ENCODE measurements around the gene ZNF697.
A peak's percentile ranks its signal among the peaks of the same experiment; 100 is the strongest.

The ZNF697 gene

DNA sequence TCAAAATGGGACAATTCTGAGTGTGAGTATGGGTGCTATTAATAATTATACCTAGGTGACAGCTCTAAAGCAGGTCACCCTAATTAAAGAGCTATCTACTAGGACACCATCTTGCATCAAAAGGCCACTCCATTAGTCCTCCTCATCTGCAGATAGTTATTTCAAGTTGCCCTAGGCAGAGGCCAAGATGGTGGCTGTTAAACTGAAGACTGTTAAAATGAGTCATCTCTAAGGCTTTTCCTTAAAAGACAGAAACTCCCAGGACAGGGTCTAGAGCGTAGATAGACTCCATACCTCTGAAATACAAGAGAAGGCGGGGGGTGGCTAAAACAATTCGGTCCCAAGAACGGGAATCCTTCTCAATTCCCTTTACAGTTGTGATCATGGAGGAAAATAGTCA is 4.5 kb upstream of the ZNF697 start:
- H3K9me3 ChIP-seq (ENCODE audit: severe bottlenecking) = no peaks in the 10 kb centered on the region
- ATAC-seq (ENCODE audit: low read depth) = no peak
- no peaks in the 10 kb centered on the region for H3K27me3 ChIP-seq (ENCODE audit: insufficient read depth, poor library complexity, severe bottlenecking)
- H3K36me3 ChIP-seq (ENCODE audit: low read depth) = no peaks in the 10 kb centered on the region
- peaks cover 8% of the 10 kb centered on the region for H3K4me1 ChIP-seq (ENCODE audit: insufficient read depth, poor library complexity, severe bottlenecking)
- TF ChIP-seq, protein P1, sequence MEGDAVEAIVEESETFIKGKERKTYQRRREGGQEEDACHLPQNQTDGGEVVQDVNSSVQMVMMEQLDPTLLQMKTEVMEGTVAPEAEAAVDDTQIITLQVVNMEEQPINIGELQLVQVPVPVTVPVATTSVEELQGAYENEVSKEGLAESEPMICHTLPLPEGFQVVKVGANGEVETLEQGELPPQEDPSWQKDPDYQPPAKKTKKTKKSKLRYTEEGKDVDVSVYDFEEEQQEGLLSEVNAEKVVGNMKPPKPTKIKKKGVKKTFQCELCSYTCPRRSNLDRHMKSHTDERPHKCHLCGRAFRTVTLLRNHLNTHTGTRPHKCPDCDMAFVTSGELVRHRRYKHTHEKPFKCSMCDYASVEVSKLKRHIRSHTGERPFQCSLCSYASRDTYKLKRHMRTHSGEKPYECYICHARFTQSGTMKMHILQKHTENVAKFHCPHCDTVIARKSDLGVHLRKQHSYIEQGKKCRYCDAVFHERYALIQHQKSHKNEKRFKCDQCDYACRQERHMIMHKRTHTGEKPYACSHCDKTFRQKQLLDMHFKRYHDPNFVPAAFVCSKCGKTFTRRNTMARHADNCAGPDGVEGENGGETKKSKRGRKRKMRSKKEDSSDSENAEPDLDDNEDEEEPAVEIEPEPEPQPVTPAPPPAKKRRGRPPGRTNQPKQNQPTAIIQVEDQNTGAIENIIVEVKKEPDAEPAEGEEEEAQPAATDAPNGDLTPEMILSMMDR (IDR thresholded peaks at IDR 0.05; ENCODE audit: poor library complexity, severe bottlenecking) = no peak
- no peak overlapping the region for H3K4me3 ChIP-seq (ENCODE audit: severe bottlenecking)
- H3K27ac ChIP-seq (ENCODE audit: poor library complexity, severe bottlenecking) = no peak overlapping the region
- DNase-seq (ENCODE audit: low spot score) = no peak

GRCh38 chr1:119651641-119652040 is 3.6 kb upstream of the ZNF697 start:
- TF ChIP-seq, protein P1 (IDR thresholded peaks at IDR 0.05; ENCODE audit: poor library complexity, severe bottlenecking) = no peak
- no peak overlapping the region for H3K4me3 ChIP-seq (ENCODE audit: severe bottlenecking)
- ATAC-seq (ENCODE audit: low read depth) (no peak), DNase-seq (ENCODE audit: low spot score) (no peak)
- H3K27me3 ChIP-seq (ENCODE audit: insufficient read depth, poor library complexity, severe bottlenecking) = no peaks in the 10 kb centered on the region
- no peaks in the 10 kb centered on the region for H3K36me3 ChIP-seq (ENCODE audit: low read depth)
- no peak overlapping the region for H3K27ac ChIP-seq (ENCODE audit: poor library complexity, severe bottlenecking)
- H3K9me3 ChIP-seq (ENCODE audit: severe bottlenecking) = no peaks in the 10 kb centered on the region
- peaks cover 10% of the 10 kb centered on the region for H3K4me1 ChIP-seq (ENCODE audit: insufficient read depth, poor library complexity, severe bottlenecking)

DNA sequence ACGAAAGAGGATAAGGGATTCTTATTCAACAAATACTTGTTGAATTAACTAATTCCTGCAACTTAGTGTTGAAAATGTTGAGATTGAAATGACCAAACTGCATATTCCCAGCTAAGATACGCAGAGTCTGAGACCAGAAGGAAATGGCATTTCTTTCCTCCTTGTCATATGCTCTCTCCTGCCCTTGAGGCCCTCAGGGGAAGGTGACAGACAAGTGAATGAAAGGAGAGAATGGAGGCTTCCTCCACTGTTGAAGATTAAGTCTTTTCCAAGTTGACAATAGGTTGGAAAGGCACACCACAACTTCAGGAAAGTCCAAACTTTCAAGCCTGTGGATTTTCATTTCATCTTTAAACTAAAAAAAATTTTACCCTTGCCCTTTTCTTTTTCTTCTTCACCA is 3.1 kb upstream of the ZNF697 start:
- Histone ChIP-seq H3K4me1 (ENCODE audit: insufficient read depth, poor library complexity, severe bottlenecking) (peaks cover 15% of the 10 kb centered on the region), H3K4me3 (ENCODE audit: severe bottlenecking) (no peak overlapping the region), H3K27me3 (ENCODE audit: insufficient read depth, poor library complexity, severe bottlenecking) (no peaks in the 10 kb centered on the region), H3K27ac (ENCODE audit: poor library complexity, severe bottlenecking) (no peak overlapping the region), H3K36me3 (ENCODE audit: low read depth) (no peaks in the 10 kb centered on the region), H3K9me3 (ENCODE audit: severe bottlenecking) (no peaks in the 10 kb centered on the region)
- DNase-seq (ENCODE audit: low spot score) (no peak), ATAC-seq (ENCODE audit: low read depth) (no peak)
- TF ChIP-seq, protein P1 (IDR thresholded peaks at IDR 0.05; ENCODE audit: poor library complexity, severe bottlenecking) = no peak

- Histone ChIP-seq H3K27ac (ENCODE audit: poor library complexity, severe bottlenecking) (peak overlapping the region; percentile 72), H3K4me1 (ENCODE audit: insufficient read depth, poor library complexity, severe bottlenecking) (peaks cover 28% of the 10 kb centered on the region), H3K4me3 (ENCODE audit: severe bottlenecking) (peak overlapping the region; percentile 79), H3K9me3 (ENCODE audit: severe bottlenecking) (no peaks in the 10 kb centered on the region), H3K27me3 (ENCODE audit: insufficient read depth, poor library complexity, severe bottlenecking) (no peaks in the 10 kb centered on the region), H3K36me3 (ENCODE audit: low read depth) (no peaks in the 10 kb centered on the region)
- no peak for DNase-seq (ENCODE audit: low spot score)
- ATAC-seq (ENCODE audit: low read depth) = no peak
- TF ChIP-seq, protein P1 (IDR thresholded peaks at IDR 0.05; ENCODE audit: poor library complexity, severe bottlenecking) = no peak
Observed at GRCh38 chr1:119648620-119649004, 546 bp upstream of the ZNF697 start.

- Histone ChIP-seq H3K27me3 (ENCODE audit: insufficient read depth, poor library complexity, severe bottlenecking) (no peaks in the 10 kb centered on the region), H3K4me1 (ENCODE audit: insufficient read depth, poor library complexity, severe bottlenecking) (peaks cover 28% of the 10 kb centered on the region), H3K36me3 (ENCODE audit: low read depth) (no peaks in the 10 kb centered on the region; the same call in 1 of the 2 replicates), H3K4me3 (ENCODE audit: severe bottlenecking) (peak overlapping the region; percentile 79), H3K9me3 (ENCODE audit: severe bottlenecking) (no peaks in the 10 kb centered on the region), H3K27ac (ENCODE audit: poor library complexity, severe bottlenecking) (peak overlapping the region; percentile 72)
- no peak for ATAC-seq (ENCODE audit: low read depth)
- TF ChIP-seq, protein P1 (IDR thresholded peaks at IDR 0.05; ENCODE audit: poor library complexity, severe bottlenecking) = no peak
- peak; percentile 58 for DNase-seq (ENCODE audit: low spot score)
Observed at GRCh38 chr1:119647228-119647733, 785 bp downstream of the ZNF697 start.

All from RWPE2 (cell line).